ENCODE results near the gene NDUFS8. TPM values are rescaled to one million over a fixed set of nuclear protein-coding genes. Genes with fewer than 3 reads are reported as not detected.

Gene NDUFS8
- total and polyA plus RNA-seq, 2 of the 4 experiments (the other 2 are of a cell fraction): 85.9 to 131 TPM

DNA sequence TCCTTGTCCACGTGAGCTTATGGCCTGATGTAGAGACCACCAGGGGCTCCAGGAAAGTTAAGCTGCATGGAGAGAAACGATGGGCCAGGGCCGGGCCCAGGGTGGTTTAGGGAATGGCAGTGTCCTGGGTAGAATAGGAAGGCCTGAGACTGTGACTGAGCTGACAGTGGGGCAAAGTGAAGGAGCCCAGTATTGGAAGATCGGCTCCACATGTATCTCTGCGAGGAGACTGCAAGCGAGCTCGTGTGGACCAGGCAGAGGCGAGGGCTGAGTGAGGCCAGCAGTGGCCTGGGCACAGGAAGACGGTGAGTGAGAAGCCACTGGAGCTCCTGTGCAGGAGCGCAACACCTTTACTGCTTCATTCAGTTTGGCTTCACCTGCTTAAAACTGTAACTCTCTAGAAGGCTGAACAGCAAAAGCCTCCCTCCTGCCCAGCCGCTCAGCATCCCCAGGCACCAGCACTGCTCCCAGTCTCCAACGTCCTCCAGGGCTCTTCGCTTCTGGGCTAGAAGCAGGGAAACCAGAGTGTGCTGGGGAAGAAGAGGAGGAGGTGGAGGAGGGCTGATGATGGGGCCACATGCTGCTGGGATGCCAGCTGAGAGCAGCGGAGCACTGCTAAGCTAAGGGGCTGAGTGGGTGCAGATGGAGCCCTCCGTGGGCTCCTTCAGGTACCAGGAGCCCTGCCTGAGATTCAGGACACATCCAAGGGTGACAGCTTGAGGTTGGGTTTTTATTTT, 21.8 kb downstream of the NDUFS8 start:
- no peaks in the 10 kb centered on the region for H3K27me3 ChIP-seq (ENCODE audit: control insufficient read depth, insufficient read depth, low read length)
- ChIA-PET CTCF (interaction anchor here (0.6 to 1.4 kb wide), 2 partner anchors 10 to 355 kb away, joined by 3 read pairs; no protein-coding TSS in a partner anchor), POLR2A (ENCODE audit: unreplicated experiment) (no interaction called here)
- peaks cover 48% of the 10 kb centered on the region for H3K36me3 ChIP-seq (ENCODE audit: control insufficient read depth, insufficient read depth, low read length)
- no peak overlapping the region for H3K18ac ChIP-seq (ENCODE audit: low read depth, low read length)
- no peak for TF ChIP-seq BHLHE40 (IDR thresholded peaks at IDR 0.05; ENCODE audit: low read depth, low read length)
- TF ChIP-seq CTCF (conservative IDR thresholded peaks at IDR 0.05; ENCODE audit: low read depth, low read length): no peak
- no peak for TF ChIP-seq RAD21 (IDR thresholded peaks at IDR 0.05; ENCODE audit: low read length)
- TF ChIP-seq FOS (IDR thresholded peaks at IDR 0.05; ENCODE audit: low read depth, low read length): no peak
- TF ChIP-seq CHD1 (IDR thresholded peaks at IDR 0.05; ENCODE audit: low read depth, low read length): no peak
- no peak for TF ChIP-seq ELK1 (IDR thresholded peaks at IDR 0.05; ENCODE audit: borderline replicate concordance, low read depth, low read length)
- no peak for TF ChIP-seq RFX5 (IDR thresholded peaks at IDR 0.05; ENCODE audit: low read depth, low read length)
- TF ChIP-seq MXI1 (IDR thresholded peaks at IDR 0.05; ENCODE audit: borderline replicate concordance, low read depth, low read length): no peak
- no peak for TF ChIP-seq POLR2A (IDR thresholded peaks at IDR 0.05; ENCODE audit: low read depth, low read length)
- no peak overlapping the region for H2BK20ac ChIP-seq (ENCODE audit: low read depth, low read length)
- DNase-seq (no peak), ATAC-seq (ENCODE audit: low read depth) (no peak)
- in situ Hi-C loops (cut with MboI; ENCODE audit: low sequenced_read_pairs): no loop called here
- H3K9me3 ChIP-seq (ENCODE audit: control insufficient read depth, insufficient read depth, low read length): no peaks in the 10 kb centered on the region
- H3K23ac ChIP-seq (ENCODE audit: low read depth, low read length): no peak overlapping the region
- H3K4me2 ChIP-seq (ENCODE audit: low read depth, low read length): no peak overlapping the region
- no peak overlapping the region for H3K4ac ChIP-seq (ENCODE audit: low read depth, low read length)
- intact Hi-C loops (cut with micrococcal nuclease): no loop called here
- no peak overlapping the region for H4K8ac ChIP-seq (ENCODE audit: low read depth in 2 of 2, low read length in 2 of 2)
- H2BK5ac ChIP-seq (ENCODE audit: low read depth, low read length, poor library complexity, severe bottlenecking): no peak overlapping the region
- H2AK9ac ChIP-seq (replicated peaks; ENCODE audit: low read depth, low read length, poor library complexity): no peak overlapping the region
- H3K56ac ChIP-seq (ENCODE audit: extremely low read depth, insufficient read depth, low read length): no peak overlapping the region
- no peak overlapping the region for H2BK120ac ChIP-seq (ENCODE audit: low read depth, low read length)
- no peaks in the 10 kb centered on the region; the same call in none of the 2 replicates for H4K20me1 ChIP-seq (ENCODE audit: insufficient read depth, low read length)
- peaks cover 4% of the 10 kb centered on the region; the same call in 1 of the 2 replicates for H3K9me1 ChIP-seq (ENCODE audit: insufficient read depth, low read length)
- 95% methylated on average over 7 of the region's 15 CpGs; no CpG with 5 or more reads in 1 of the 2 experiments for WGBS, 2 experiments (ENCODE audit: extremely low coverage in 2 of 2, insufficient read length in 1 of 2)
- no peak overlapping the region for H3K9ac ChIP-seq (ENCODE audit: low read depth, low read length)
- H2AK5ac ChIP-seq (ENCODE audit: low read depth, low read length): no peak overlapping the region
- H4K5ac ChIP-seq (ENCODE audit: low read depth, low read length): no peak overlapping the region
- H3K14ac ChIP-seq (replicated peaks; ENCODE audit: low read depth, low read length): no peak overlapping the region
- H3K27ac ChIP-seq (ENCODE audit: insufficient read depth, low read length): no peak overlapping the region
- dilution Hi-C loops (cut with HindIII; ENCODE audit: low sequenced_read_pairs, unreplicated experiment): no loop called here
- no TSS peak for BruUV-seq (replicated peaks)
- H3K4me1 ChIP-seq (ENCODE audit: control insufficient read depth, insufficient read depth, low read length): no peaks in the 10 kb centered on the region
- no peak overlapping the region for H2AFZ ChIP-seq (replicated peaks; ENCODE audit: low read length, poor library complexity)
- no peak overlapping the region for H3K4me3 ChIP-seq (ENCODE audit: insufficient read depth, low read depth, low read length)
- no peak overlapping the region for H2BK15ac ChIP-seq (ENCODE audit: low read depth, low read length)
- H4K91ac ChIP-seq (ENCODE audit: insufficient read depth, low read depth, low read length): no peak overlapping the region
- H3K79me1 ChIP-seq (ENCODE audit: low read depth in 1 of 2, low read length in 2 of 2): peaks cover 0 to 4% of the 10 kb centered on the region in 2 experiments; a peak in 2 of 4 replicates
